ENCODE data around the gene KCNAB1. TPM values are rescaled to one million over a fixed set of nuclear protein-coding genes. Genes with fewer than 3 reads are reported as not detected.
"Not testable (repeated sequence)": the region's sequence is repeated elsewhere in the genome, so short reads cannot be mapped to it uniquely, and the experiment has no call there.

Gene KCNAB1
- total RNA-seq, 1 experiment from 2014 or later: not detected

- POLR2A ChIA-PET: no interaction called here
- H3K27me3 ChIP-seq (ENCODE audit: insufficient read depth, low read length): no peaks in the 10 kb centered on the region
These were observed 68.4 kb downstream of the KCNAB1 start for GRCh38 chr3:156188757-156189156.

GRCh38 chr3:156189927-156190326 is 69.5 kb downstream of the KCNAB1 start:
- no peaks in the 10 kb centered on the region for H3K4me1 ChIP-seq (ENCODE audit: control insufficient read depth in 1 of 2, insufficient read depth in 2 of 2, low read length in 2 of 2)
- no peaks in the 10 kb centered on the region for H3K27me3 ChIP-seq (ENCODE audit: insufficient read depth, low read length)
- no peak overlapping the region for H3K27ac ChIP-seq (ENCODE audit: low read depth, low read length)
- POLR2A ChIA-PET: no interaction called here
- no peaks in the 10 kb centered on the region for H4K20me1 ChIP-seq (ENCODE audit: insufficient read depth)
- no peaks in the 10 kb centered on the region for H3K79me2 ChIP-seq (ENCODE audit: insufficient read depth, low read length)
- RAD21 ChIA-PET (ENCODE audit: low non-redundant PET in 1 of 2, low total read pairs in 2 of 2, uncharacterized antibody in 2 of 2, unreplicated experiment in 2 of 2): no interaction called here
- ATAC-seq (no peak), DNase-seq (ENCODE audit: low read depth, low spot score) (no peak)
- intact Hi-C loops (cut with micrococcal nuclease): no loop called here
- CTCF ChIA-PET: no interaction called here
- H3K9me2 ChIP-seq (ENCODE audit: insufficient read depth): no peaks in the 10 kb centered on the region
- BruUV-seq (replicated peaks): no TSS peak
- no peak overlapping the region for H2AFZ ChIP-seq (ENCODE audit: low read depth, low read length, poor library complexity, severe bottlenecking)
- H3K36me3 ChIP-seq (ENCODE audit: control insufficient read depth in 1 of 2, insufficient read depth in 2 of 2, low read length in 2 of 2): no peaks in the 10 kb centered on the region
- no peaks in the 10 kb centered on the region for H3K9me3 ChIP-seq (ENCODE audit: control insufficient read depth in 1 of 2, insufficient read depth in 1 of 2, low read depth in 1 of 2, low read length in 2 of 2)
- no peak overlapping the region for H3K4me2 ChIP-seq (ENCODE audit: low read length)
- no peak overlapping the region for H3K4me3 ChIP-seq (replicated peaks in 1 of 2; ENCODE audit: low read depth in 1 of 2, low read length in 2 of 2)
- no peak overlapping the region for H3K9ac ChIP-seq (ENCODE audit: low read length)
- TF ChIP-seq POLR2AphosphoS5 (IDR thresholded peaks at IDR 0.05; ENCODE audit: low read depth, low read length): no peak
- TF ChIP-seq POLR2A (IDR thresholded peaks at IDR 0.05; ENCODE audit: borderline replicate concordance, extremely low read depth, insufficient read depth, insufficient read length): no peak
- TF ChIP-seq ATF3 (IDR thresholded peaks at IDR 0.05): no peak
- no peak for TF ChIP-seq CTCF (IDR thresholded peaks at IDR 0.05 in 2 of 3, conservative IDR thresholded peaks at IDR 0.05 in 1 of 3; ENCODE audit: borderline replicate concordance in 1 of 3, insufficient read depth in 1 of 3, low read depth in 2 of 3, low read length in 2 of 3)
- TF ChIP-seq RAD21 (IDR thresholded peaks at IDR 0.05; ENCODE audit: low read depth): no peak
- no peak for TF ChIP-seq ZFX (IDR thresholded peaks at IDR 0.05)
- TF ChIP-seq JUND (IDR thresholded peaks at IDR 0.05): no peak
- no peak for TF ChIP-seq EZH2 (IDR thresholded peaks at IDR 0.05)

More at GRCh38 chr3:156188757-156189156, 68.4 kb downstream of the KCNAB1 start:
- H2AFZ ChIP-seq (ENCODE audit: low read depth, low read length, poor library complexity, severe bottlenecking): no peak overlapping the region
- TF ChIP-seq ATF3 (IDR thresholded peaks at IDR 0.05) (no peak), ZFX (IDR thresholded peaks at IDR 0.05) (no peak), JUND (IDR thresholded peaks at IDR 0.05) (no peak), YY1 (IDR thresholded peaks at IDR 0.05; ENCODE audit: extremely low read depth, insufficient replicate concordance, low read depth, low read length) (no peak), POLR2A (IDR thresholded peaks at IDR 0.05; ENCODE audit: borderline replicate concordance, extremely low read depth, insufficient read depth, insufficient read length) (no peak), SIN3A (IDR thresholded peaks at IDR 0.05; ENCODE audit: low read depth) (no peak), CEBPB (IDR thresholded peaks at IDR 0.05; ENCODE audit: low read depth) (no peak), SRF (IDR thresholded peaks at IDR 0.05; ENCODE audit: low read depth) (no peak)
- no peaks in the 10 kb centered on the region for H3K9me2 ChIP-seq (ENCODE audit: insufficient read depth)
- no peak overlapping the region for H3K9ac ChIP-seq (ENCODE audit: low read length)
- H3K36me3 ChIP-seq (ENCODE audit: control insufficient read depth in 1 of 2, insufficient read depth in 2 of 2, low read length in 2 of 2): no peaks in the 10 kb centered on the region
- no peak overlapping the region for H3K4me2 ChIP-seq (ENCODE audit: low read length)
- no peaks in the 10 kb centered on the region for H3K79me2 ChIP-seq (ENCODE audit: insufficient read depth, low read length)
- H4K20me1 ChIP-seq (ENCODE audit: insufficient read depth): no peaks in the 10 kb centered on the region
- ChIA-PET RAD21 (ENCODE audit: low non-redundant PET in 1 of 2, low total read pairs in 2 of 2, uncharacterized antibody in 2 of 2, unreplicated experiment in 2 of 2) (no interaction called here), CTCF (no interaction called here)
- no peak for DNase-seq (ENCODE audit: low read depth, low spot score)
- no peaks in the 10 kb centered on the region for H3K9me3 ChIP-seq (ENCODE audit: control insufficient read depth in 1 of 2, insufficient read depth in 1 of 2, low read depth in 1 of 2, low read length in 2 of 2)
- H3K4me1 ChIP-seq (ENCODE audit: control insufficient read depth in 1 of 2, insufficient read depth in 2 of 2, low read length in 2 of 2): no peaks in the 10 kb centered on the region
- no peak overlapping the region for H3K4me3 ChIP-seq (replicated peaks in 1 of 2; ENCODE audit: low read depth in 1 of 2, low read length in 2 of 2)
- intact Hi-C loops (cut with micrococcal nuclease): no loop called here
- H3K27ac ChIP-seq (ENCODE audit: low read depth, low read length): no peak overlapping the region
- no peak for ATAC-seq
- no TSS peak for BruUV-seq (replicated peaks)

GRCh38 chr3:156194945-156195344 is 74.6 kb downstream of the KCNAB1 start:
- H3K9me2 ChIP-seq (ENCODE audit: insufficient read depth); H3K27me3 ChIP-seq (ENCODE audit: insufficient read depth, low read length); H3K9me3 ChIP-seq (ENCODE audit: control insufficient read depth in 1 of 2, insufficient read depth in 1 of 2, low read depth in 1 of 2, low read length in 2 of 2); H3K4me3 ChIP-seq (replicated peaks in 1 of 2; ENCODE audit: low read depth in 1 of 2, low read length in 2 of 2); H3K79me2 ChIP-seq (ENCODE audit: insufficient read depth, low read length); H2AFZ ChIP-seq (ENCODE audit: low read depth, low read length, poor library complexity, severe bottlenecking); H3K4me2 ChIP-seq (ENCODE audit: low read length); CTCF ChIA-PET; H3K4me1 ChIP-seq (ENCODE audit: control insufficient read depth in 1 of 2, insufficient read depth in 2 of 2, low read length in 2 of 2); intact Hi-C loops (cut with micrococcal nuclease); H3K36me3 ChIP-seq (ENCODE audit: control insufficient read depth in 1 of 2, insufficient read depth in 2 of 2, low read length in 2 of 2); H3K27ac ChIP-seq (ENCODE audit: low read depth, low read length); BruUV-seq (replicated peaks); H3K9ac ChIP-seq (ENCODE audit: low read length); RAD21 ChIA-PET (ENCODE audit: low non-redundant PET in 1 of 2, low total read pairs in 2 of 2, uncharacterized antibody in 2 of 2, unreplicated experiment in 2 of 2); DNase-seq (ENCODE audit: low read depth, low spot score); H4K20me1 ChIP-seq (ENCODE audit: insufficient read depth); ATAC-seq; POLR2A ChIA-PET: not testable (repeated sequence)

All from HCT116 (cell line).